Thymus (tissue), 11 donors: ENCODE measurements around the gene KCNK10. TPM values are rescaled to one million over a fixed set of nuclear protein-coding genes. Genes with fewer than 3 reads are reported as not detected.

Source experiments
- DNase-seq, 9 donors: peaks; one replicate each; pipeline ENCODE4 v3.0.0-alpha.2; 2013; ENCODE audit warnings: low spot score in 9 of 9, low read depth in 6 of 9, missing footprints in 1 of 9
- H3K27ac ChIP-seq, 2 donors: one replicate each; pipeline ENCODE4 v1.5.1; 2013; ENCODE audit warnings: control low read depth in 1 of 2, low read depth in 1 of 2, low read length in 1 of 2, mild to moderate bottlenecking in 1 of 2, moderate library complexity in 1 of 2
- H3K27me3 ChIP-seq, 2 donors: one replicate each; pipeline ENCODE4 v1.5.1; 2013; ENCODE audit warnings: low read length in 1 of 2; ENCODE audit not compliant: control insufficient read depth in 2 of 2, insufficient read depth in 1 of 2
- H3K36me3 ChIP-seq, 2 donors: one replicate each; pipeline ENCODE4 v1.5.1; 2013; ENCODE audit warnings: low read length in 1 of 2, mild to moderate bottlenecking in 1 of 2, moderate library complexity in 1 of 2; ENCODE audit not compliant: control insufficient read depth in 2 of 2, insufficient read depth in 2 of 2
- H3K4me1 ChIP-seq, 2 donors: one replicate each; pipeline ENCODE4 v1.5.1; 2013; ENCODE audit warnings: low read length in 2 of 2; ENCODE audit not compliant: control insufficient read depth in 2 of 2, insufficient read depth in 2 of 2
- H3K4me3 ChIP-seq, 2 donors: one replicate each; pipeline ENCODE4 v1.5.1; 2013; ENCODE audit warnings: low read length in 2 of 2, control low read depth in 1 of 2, mild to moderate bottlenecking in 1 of 2
- H3K9me3 ChIP-seq, 2 donors: one replicate each; pipeline ENCODE4 v1.5.1; 2013; ENCODE audit warnings: low read length in 1 of 2, mild to moderate bottlenecking in 1 of 2; ENCODE audit not compliant: control insufficient read depth in 2 of 2, insufficient read depth in 1 of 2
- WGBS: extraction: QIAGEN DNeasy Blood & Tissue Kit; methylation state at CpG from one replicate; pipeline ENCODE4 v1.1.7; 2013; 5-methylcytosine and 5-hydroxymethylcytosine counted together
- polyA plus RNA-seq: library from polyadenylated mRNA; stranded (reverse); fragments of 200-250 nt; gene quantifications from one replicate; pipeline ENCODE4 v1.2.3, GENCODE V29; 2013
- total RNA-seq: library from RNA; stranded (reverse); fragments of 120-200 nt; gene quantifications from one replicate; pipeline ENCODE4 v1.2.4, GENCODE V29; 2013
- donor health status: healthy.

KCNK10 gene
- total and polyA plus RNA-seq, 2 donors, result 0.02 to 0.09 TPM

- no peaks in the 10 kb centered on the region for H3K4me1 ChIP-seq
- no peak overlapping the region for H3K27ac ChIP-seq
- H3K4me3 ChIP-seq, result no peak overlapping the region
- no peak for DNase-seq
- 73% methylated on average over 3 of the region's 3 CpGs for WGBS
- H3K9me3 ChIP-seq, result no peaks in the 10 kb centered on the region
- no peaks in the 10 kb centered on the region for H3K27me3 ChIP-seq
- no peaks in the 10 kb centered on the region for H3K36me3 ChIP-seq
Observed at GRCh38 chr14:88348546-88348945, 25.5 kb upstream of the KCNK10 start.

DNA sequence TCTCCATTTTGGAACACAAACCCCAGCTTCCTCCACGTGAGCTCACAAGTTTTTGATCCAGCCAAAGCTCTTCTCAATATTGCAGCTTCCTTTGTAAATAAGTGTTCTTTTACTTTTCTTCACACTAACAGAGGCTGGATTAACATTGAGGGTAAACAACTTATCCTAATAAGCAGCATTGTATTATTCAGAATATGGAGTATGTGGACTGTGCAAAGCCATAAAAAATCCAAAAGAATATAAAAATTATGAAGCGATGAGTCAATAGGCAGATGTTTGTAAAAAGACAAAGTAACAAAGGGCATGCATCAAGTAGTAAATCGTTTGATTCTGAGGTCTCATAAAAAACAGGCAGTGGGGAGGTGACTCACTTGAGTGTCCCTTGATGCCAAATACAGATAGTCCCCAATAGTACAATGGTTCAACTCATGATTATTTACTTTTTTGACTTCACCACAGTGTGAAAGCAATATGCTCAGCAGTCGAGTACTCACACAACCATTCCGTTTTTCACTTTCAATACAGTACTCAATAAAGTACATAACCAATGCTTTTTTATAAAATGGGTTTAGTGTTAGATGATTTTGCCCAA lies 23.1 kb upstream of the KCNK10 start:
- H3K4me3 ChIP-seq, result no peak overlapping the region
- H3K4me1 ChIP-seq, result no peaks in the 10 kb centered on the region
- H3K36me3 ChIP-seq, result no peaks in the 10 kb centered on the region
- 82% methylated on average over 5 of the region's 5 CpGs for WGBS
- no peaks in the 10 kb centered on the region for H3K9me3 ChIP-seq
- H3K27ac ChIP-seq, result no peak overlapping the region
- no peaks in the 10 kb centered on the region for H3K27me3 ChIP-seq
- no peak for DNase-seq

- no peaks in the 10 kb centered on the region for H3K4me1 ChIP-seq
- H3K4me3 ChIP-seq, result no peak overlapping the region
- no peak overlapping the region for H3K27ac ChIP-seq
- no peaks in the 10 kb centered on the region for H3K27me3 ChIP-seq
- no peak for DNase-seq
- no peaks in the 10 kb centered on the region for H3K9me3 ChIP-seq
- 95% methylated on average over 2 of the region's 2 CpGs for WGBS
- H3K36me3 ChIP-seq, result no peaks in the 10 kb centered on the region
Observed at GRCh38 chr14:88342980-88343379, 19.9 kb upstream of the KCNK10 start.

DNA sequence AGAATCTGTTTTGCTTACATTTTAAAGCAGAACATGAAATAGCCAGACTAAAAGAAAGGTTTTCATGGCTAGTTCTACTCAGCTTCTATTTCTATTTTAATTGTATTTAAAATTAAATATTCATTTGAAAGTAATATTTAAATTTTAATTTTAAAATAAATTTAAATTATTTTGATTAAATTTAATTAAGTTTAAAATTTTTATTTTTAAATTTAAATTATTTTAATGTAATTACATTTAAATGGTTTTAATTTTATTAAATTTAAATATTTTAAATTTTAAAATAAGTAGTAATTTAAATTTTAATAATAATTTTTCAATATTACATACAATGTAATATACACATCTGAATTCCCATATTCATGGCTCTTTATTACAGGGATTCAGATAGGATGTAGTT lies 17.3 kb upstream of the KCNK10 start:
- H3K27ac ChIP-seq, result no peak overlapping the region
- H3K36me3 ChIP-seq, result no peaks in the 10 kb centered on the region
- H3K9me3 ChIP-seq, result no peaks in the 10 kb centered on the region
- no peaks in the 10 kb centered on the region for H3K4me1 ChIP-seq
- no peak for DNase-seq
- H3K4me3 ChIP-seq, result no peak overlapping the region
- no peaks in the 10 kb centered on the region for H3K27me3 ChIP-seq

DNA sequence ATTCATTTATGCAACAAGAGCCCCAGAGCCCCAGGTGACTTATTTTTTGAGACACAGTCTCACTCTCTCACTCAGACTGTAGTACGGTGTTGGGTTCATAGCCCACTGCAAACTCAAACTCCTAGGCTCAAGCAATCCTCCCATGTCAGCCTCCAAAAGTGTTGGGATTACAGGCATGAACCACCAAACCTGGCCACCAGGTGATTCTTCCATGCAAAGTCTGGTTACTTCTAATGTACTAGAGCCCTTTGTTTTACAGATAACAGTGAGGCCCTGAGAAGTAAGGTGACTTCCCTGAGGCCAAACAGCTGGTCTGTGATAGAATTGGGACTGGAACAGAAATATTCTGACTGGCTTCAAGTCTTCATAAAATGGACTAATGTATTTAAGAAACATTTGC lies 10.0 kb upstream of the KCNK10 start:
- Histone ChIP-seq H3K4me3 (no peak overlapping the region), H3K4me1 (no peaks in the 10 kb centered on the region), H3K9me3 (no peaks in the 10 kb centered on the region), H3K27me3 (peaks cover 0 to under 1% of the 10 kb centered on the region in 2 donors), H3K27ac (no peak overlapping the region), H3K36me3 (no peaks in the 10 kb centered on the region)
- 92% methylated on average over 1 of the region's 1 CpG for WGBS
- DNase-seq, result no peak

- no peak overlapping the region for H3K4me3 ChIP-seq
- no peak for DNase-seq
- H3K27ac ChIP-seq, result no peak overlapping the region
- WGBS, result 85% methylated on average over 1 of the region's 1 CpG
- H3K36me3 ChIP-seq, result no peaks in the 10 kb centered on the region
- peaks cover 0 to 5% of the 10 kb centered on the region in 2 donors for H3K9me3 ChIP-seq
- peaks cover 3 to 6% of the 10 kb centered on the region in 2 donors for H3K4me1 ChIP-seq
- H3K27me3 ChIP-seq, result peaks cover 43 to 52% of the 10 kb centered on the region in 2 donors
Observed at GRCh38 chr14:88327497-88327896, 4.4 kb upstream of the KCNK10 start.

DNA sequence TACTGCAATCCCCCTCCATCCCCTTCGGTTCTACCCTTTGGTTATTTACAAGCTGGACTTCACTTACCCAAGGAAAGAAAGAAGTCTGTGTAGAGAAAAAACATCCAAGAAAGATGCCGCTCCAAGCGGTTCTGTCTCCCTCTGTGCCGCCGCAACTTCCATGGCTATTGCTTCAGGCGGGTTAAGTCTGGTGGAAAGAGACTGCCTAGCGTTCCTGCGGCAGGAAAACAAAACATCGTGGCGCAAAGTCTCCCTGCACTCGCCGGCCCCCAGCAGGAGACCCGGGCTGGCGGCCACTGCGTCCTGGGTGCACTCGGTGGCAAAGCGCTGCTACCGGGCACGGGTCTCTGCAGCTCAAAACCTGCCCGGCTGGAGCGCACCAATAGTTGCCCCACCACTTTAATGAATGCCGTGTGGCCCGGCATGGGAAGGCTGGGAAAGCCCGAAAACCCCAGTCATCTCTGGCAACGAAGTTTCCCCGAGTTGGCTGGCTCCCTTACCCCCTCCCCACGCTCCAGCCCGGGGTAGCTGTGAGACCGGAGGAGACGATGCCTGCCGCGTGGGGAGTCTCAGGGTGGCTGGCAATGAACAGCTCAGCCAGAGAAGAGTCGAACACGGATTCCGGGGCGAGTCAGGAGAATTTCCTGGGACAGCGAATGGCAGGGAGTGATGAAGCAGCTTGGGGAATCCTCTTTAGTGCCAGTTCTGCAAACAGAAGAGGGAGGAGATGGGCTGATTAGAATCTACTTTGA lies 3.5 kb upstream of the KCNK10 start:
- Histone ChIP-seq H3K27me3 (peaks cover 51 to 61% of the 10 kb centered on the region in 2 donors), H3K4me3 (no peak overlapping the region), H3K9me3 (peaks cover 0 to 5% of the 10 kb centered on the region in 2 donors), H3K36me3 (no peaks in the 10 kb centered on the region), H3K27ac (no peak overlapping the region), H3K4me1 (peaks cover 3 to 6% of the 10 kb centered on the region in 2 donors)
- no peak for DNase-seq
- WGBS, result 4% methylated on average over 37 of the region's 37 CpGs

DNA sequence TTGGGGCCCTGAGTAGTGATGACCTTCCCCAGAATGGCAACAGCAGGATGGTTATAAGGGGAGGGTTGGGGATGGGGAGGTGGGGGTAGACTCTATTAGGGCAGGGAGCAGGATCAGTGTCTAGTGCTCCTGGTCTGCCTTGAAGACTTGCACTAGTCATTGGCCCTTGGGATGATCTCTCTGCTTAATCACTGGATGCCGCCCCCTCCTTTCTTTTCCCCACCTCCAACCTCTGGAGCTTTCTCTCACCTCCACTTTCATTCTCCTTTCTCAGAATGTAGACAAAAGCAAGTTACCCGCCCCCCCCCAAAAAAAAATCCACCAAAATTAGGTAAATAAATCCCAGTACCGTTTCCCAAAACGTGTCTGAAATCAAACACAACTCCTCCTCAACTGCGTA lies 2.8 kb upstream of the KCNK10 start:
- Histone ChIP-seq H3K27me3 (peaks cover 53 to 68% of the 10 kb centered on the region in 2 donors), H3K27ac (no peak overlapping the region)
- no peak for DNase-seq

GRCh38 chr14:88324930-88325329 lies 1.9 kb upstream of the KCNK10 start:
- Histone ChIP-seq H3K9me3 (peaks cover 0 to 5% of the 10 kb centered on the region in 2 donors), H3K4me3 (no peak overlapping the region), H3K36me3 (no peaks in the 10 kb centered on the region), H3K4me1 (peaks cover 3 to 6% of the 10 kb centered on the region in 2 donors), H3K27me3 (peaks cover 53 to 75% of the 10 kb centered on the region in 2 donors), H3K27ac (no peak overlapping the region)
- WGBS, result 79% methylated on average over 6 of the region's 6 CpGs
- DNase-seq, result no peak

More for the DNA sequence above, 2.8 kb upstream of the KCNK10 start:
- Histone ChIP-seq H3K9me3 (peaks cover 0 to 5% of the 10 kb centered on the region in 2 donors), H3K36me3 (no peaks in the 10 kb centered on the region), H3K4me1 (peaks cover 3 to 6% of the 10 kb centered on the region in 2 donors), H3K4me3 (no peak overlapping the region)
- WGBS, result 20% methylated on average over 5 of the region's 5 CpGs
